B cell (primary cell): ENCODE results near the gene PRPF31. TPM values are rescaled to one million over a fixed set of nuclear protein-coding genes. Genes with fewer than 3 reads are reported as not detected.

Experiments used
- ATAC-seq: fragments of 200-7000 bp; cut with Tn5 transposase; one replicate; pipeline ENCODE4 v1.10.0; 2021; ENCODE audit warnings: low read depth, mild to moderate bottlenecking, moderate number of reproducible peaks, moderate library complexity
- CTCF ChIA-PET: fragments of 350-600 bp; sonication (Branson Sonifier 250); formaldehyde crosslinking; loops from one replicate; lab custom pipeline; 2021; ENCODE audit warnings: antibody characterized with exemption, inconsistent platforms; lab: Charles Lee
- POLR2A ChIA-PET: fragments of 350-600 bp; sonication (Branson Sonifier 250); formaldehyde crosslinking; loops from one replicate; lab custom pipeline; 2021; ENCODE audit warnings: antibody characterized with exemption; lab: Charles Lee
- DNase-seq: peaks from one replicate; pipeline ENCODE4 v3.0.0; 2013
- H2AFZ ChIP-seq: 2 replicates; pipeline ENCODE4 v1.6.1; 2012; ENCODE audit warnings: mild to moderate bottlenecking, low read depth, low read length; ENCODE audit not compliant: insufficient read depth, poor library complexity, severe bottlenecking
- H3K27ac ChIP-seq, 2 donors: 1 replicate in 1 of 2; 2 replicates in 1 of 2; pipeline ENCODE4 v1.5.1; 2012 to 2013; ENCODE audit warnings: low read length in 2 of 2, mild to moderate bottlenecking in 2 of 2, moderate library complexity in 1 of 2
- H3K27me3 ChIP-seq, 4 experiments: fragments of 200-600 bp in 1 of 4; sonication (generic) in 1 of 4; replicated peaks in 1 of 4; 1 replicate in 2 of 4; 2 replicates in 2 of 4; pipeline versions ENCODE4 v1.6.1 to v1.7.0; 2013 to 2016; ENCODE audit warnings: low read length in 3 of 4, mild to moderate bottlenecking in 2 of 4, mixed read lengths in 1 of 4, moderate library complexity in 1 of 4; ENCODE audit not compliant: insufficient read depth in 4 of 4, control insufficient read depth in 3 of 4; ENCODE audit errors: control extremely low read depth in 1 of 4
- H3K36me3 ChIP-seq, 2 experiments: replicated peaks in 1 of 2; 1 replicate in 1 of 2; 2 replicates in 1 of 2; pipeline versions ENCODE4 v1.6.1 to v1.7.1; 2013; ENCODE audit warnings: low read length in 1 of 2; ENCODE audit not compliant: insufficient read depth in 2 of 2, control insufficient read depth in 1 of 2; ENCODE audit errors: control extremely low read depth in 1 of 2, extremely low read depth in 1 of 2
- H3K4me1 ChIP-seq, 2 donors: fragments of 200-600 bp in 1 of 2; sonication (generic) in 1 of 2; 1 replicate in 1 of 2; 2 replicates in 1 of 2; pipeline versions ENCODE4 v1.5.1 to v1.6.1; 2013 to 2017; ENCODE audit warnings: low read length in 2 of 2; ENCODE audit not compliant: control insufficient read depth in 2 of 2, insufficient read depth in 2 of 2
- H3K4me2 ChIP-seq: replicated peaks from 2 replicates; pipeline ENCODE3; 2012; ENCODE audit warnings: mild to moderate bottlenecking, low read depth, low read length; ENCODE audit not compliant: poor library complexity, severe bottlenecking
- H3K4me3 ChIP-seq, 5 experiments: fragments of 200-600 bp in 1 of 5; sonication (generic) in 1 of 5; 1 replicate in 3 of 5; 2 replicates in 2 of 5; pipeline versions ENCODE4 v1.5.1 to v1.7.0; 2011 to 2016; ENCODE audit warnings: low read length in 4 of 5, mild to moderate bottlenecking in 4 of 5, low read depth in 2 of 5, control low read depth in 1 of 5, moderate library complexity in 1 of 5; ENCODE audit not compliant: insufficient read depth in 1 of 5; ENCODE audit errors: control extremely low read depth in 1 of 5, extremely low read depth in 1 of 5
- H3K79me2 ChIP-seq: fragments of 200-600 bp; sonication (generic); one replicate; pipeline ENCODE4 v1.6.0; 2016; ENCODE audit warnings: low read length; ENCODE audit not compliant: control insufficient read depth, insufficient read depth
- H3K9ac ChIP-seq: fragments of 200-600 bp; sonication (generic); 2 replicates; pipeline ENCODE4 v1.6.1; 2017; ENCODE audit warnings: mild to moderate bottlenecking, low read length, moderate library complexity
- H3K9me3 ChIP-seq, 3 donors: one replicate each; pipeline versions ENCODE4 v1.6.1 to v1.7.1; 2013; ENCODE audit warnings: low read length in 2 of 3; ENCODE audit not compliant: control insufficient read depth in 2 of 3, insufficient read depth in 1 of 3; ENCODE audit errors: control extremely low read depth in 1 of 3
- H4K20me1 ChIP-seq: 2 replicates; pipeline ENCODE4 v1.6.0; 2012; ENCODE audit warnings: mild to moderate bottlenecking, low read length; ENCODE audit not compliant: insufficient read depth, control insufficient read depth, poor library complexity, severe bottlenecking
- H3K27ac Mint-ChIP-seq: one replicate; pipeline ENCODE4 v1.8.0; 2021; ENCODE audit warnings: mixed read lengths
- H3K27me3 Mint-ChIP-seq: one replicate; pipeline ENCODE4 v1.8.0; 2021; ENCODE audit warnings: mixed read lengths
- H3K4me1 Mint-ChIP-seq: one replicate; pipeline ENCODE4 v1.8.0; 2021; ENCODE audit warnings: mixed read lengths
- H3K4me3 Mint-ChIP-seq: one replicate; pipeline ENCODE4 v1.8.0; 2021; ENCODE audit warnings: mixed read lengths
- H3K9me3 Mint-ChIP-seq: one replicate; pipeline ENCODE4 v1.8.0; 2022; ENCODE audit warnings: mixed read lengths; ENCODE audit not compliant: insufficient read depth
- CTCF ChIP-seq: fragments of 200-600 bp; IDR thresholded peaks from one replicate; pipeline ENCODE4 v1.8.0; 2022; ENCODE audit warnings: antibody characterized with exemption, mild to moderate bottlenecking
- EZH2 ChIP-seq: IDR thresholded peaks from 2 replicates; pipeline ENCODE4 v1.6.1; 2012; ENCODE audit warnings: borderline replicate concordance, low read depth, mild to moderate bottlenecking, moderate library complexity, low read length; ENCODE audit not compliant: insufficient read depth, poor library complexity, severe bottlenecking
- WGBS: methylation state at CpG from one replicate; pipeline ENCODE4 v1.1.5; 2013; ENCODE audit warnings: missing lambda C conversion rate; ENCODE audit not compliant: insufficient coverage; 5-methylcytosine and 5-hydroxymethylcytosine counted together
- intact Hi-C: fragments of 100-400 bp; cut with micrococcal nuclease; formaldehyde crosslinking; loops from one replicate; pipeline ENCODE4 v1.10.0; 2022
- polyA plus RNA-seq: library from polyadenylated mRNA; depleted of rRNA; stranded (reverse); fragments of >200 nt; gene quantifications from 2 replicates; pipeline ENCODE4 v1.2.3, GENCODE V29; 2012
- total RNA-seq, 2 donors: library from RNA; stranded (reverse); fragments of 120-200 nt in 1 of 2; gene quantifications; 1 replicate in 1 of 2; 2 replicates in 1 of 2; pipeline versions ENCODE4 v1.2.3 to v1.2.4, GENCODE V29; 2013 to 2022

The PRPF31 gene
- total and polyA plus RNA-seq, 2 donors (not counting 1 experiment from before 2014, with no cell fraction given) = 61.2 to 66.2 TPM

- Histone ChIP-seq H3K36me3 (peaks cover 7 to 54% of the 10 kb centered on the region in 2 experiments), H4K20me1 (no peaks in the 10 kb centered on the region), H3K9me3 (no peaks in the 10 kb centered on the region), H2AFZ (no peak overlapping the region), H3K9ac (no peak overlapping the region), H3K79me2 (no peaks in the 10 kb centered on the region), H3K4me1 (no peaks in the 10 kb centered on the region), H3K27me3 (no peaks in the 10 kb centered on the region), H3K27ac (no peak overlapping the region), H3K4me2 (no peak overlapping the region), H3K4me3 (no peak overlapping the region)
- Mint-ChIP-seq H3K4me3 (no peak overlapping the region), H3K27ac (no peak overlapping the region), H3K4me1 (no peaks in the 10 kb centered on the region), H3K27me3 (no peaks in the 10 kb centered on the region), H3K9me3 (no peaks in the 10 kb centered on the region)
- ATAC-seq = no peak
- 92% methylated on average over 18 of the region's 20 CpGs for WGBS
- intact Hi-C loops = no loop called here
- DNase-seq = no peak
- ChIA-PET CTCF (no interaction called here), POLR2A (no interaction called here)
- TF ChIP-seq CTCF = no peak
- no peak for TF ChIP-seq EZH2
Measured at GRCh38 chr19:54128441-54128725, 12.8 kb downstream of the PRPF31 start.

GRCh38 chr19:54128796-54129616, 13.5 kb downstream of the PRPF31 start:
- ChIA-PET POLR2A (no interaction called here), CTCF (no interaction called here)
- Histone ChIP-seq H3K4me2 (no peak overlapping the region), H3K27ac (no peak overlapping the region), H3K36me3 (peaks cover 6 to 48% of the 10 kb centered on the region in 2 experiments), H3K27me3 (no peaks in the 10 kb centered on the region), H3K4me1 (no peaks in the 10 kb centered on the region), H2AFZ (no peak overlapping the region), H3K4me3 (no peak overlapping the region), H3K9me3 (no peaks in the 10 kb centered on the region), H3K9ac (no peak overlapping the region), H4K20me1 (no peaks in the 10 kb centered on the region), H3K79me2 (no peaks in the 10 kb centered on the region)
- ATAC-seq (no peak), DNase-seq (no peak)
- TF ChIP-seq CTCF = no peak
- TF ChIP-seq EZH2 = no peak
- H3K27ac Mint-ChIP-seq = no peak overlapping the region
- H3K9me3 Mint-ChIP-seq = no peaks in the 10 kb centered on the region
- whole genome bisulfite sequencing = 96% methylated on average over 41 of the region's 41 CpGs
- H3K27me3 Mint-ChIP-seq = no peaks in the 10 kb centered on the region
- intact Hi-C loops = no loop called here
- no peaks in the 10 kb centered on the region for H3K4me1 Mint-ChIP-seq
- H3K4me3 Mint-ChIP-seq = no peak overlapping the region
